Erythroblast (primary cell): ENCODE results near the gene NUDT16L1.

Source experiments
- GATA1 ChIP-seq: IDR thresholded peaks from 2 replicates; pipeline ENCODE4 v1.6.1; 2011; ENCODE audit warnings: low read depth, mild to moderate bottlenecking, control low read depth, low read length, moderate library complexity
- POLR2A ChIP-seq: IDR thresholded peaks from 2 replicates; pipeline ENCODE4 v1.6.1; 2011; ENCODE audit warnings: mild to moderate bottlenecking, low read length

DNA sequence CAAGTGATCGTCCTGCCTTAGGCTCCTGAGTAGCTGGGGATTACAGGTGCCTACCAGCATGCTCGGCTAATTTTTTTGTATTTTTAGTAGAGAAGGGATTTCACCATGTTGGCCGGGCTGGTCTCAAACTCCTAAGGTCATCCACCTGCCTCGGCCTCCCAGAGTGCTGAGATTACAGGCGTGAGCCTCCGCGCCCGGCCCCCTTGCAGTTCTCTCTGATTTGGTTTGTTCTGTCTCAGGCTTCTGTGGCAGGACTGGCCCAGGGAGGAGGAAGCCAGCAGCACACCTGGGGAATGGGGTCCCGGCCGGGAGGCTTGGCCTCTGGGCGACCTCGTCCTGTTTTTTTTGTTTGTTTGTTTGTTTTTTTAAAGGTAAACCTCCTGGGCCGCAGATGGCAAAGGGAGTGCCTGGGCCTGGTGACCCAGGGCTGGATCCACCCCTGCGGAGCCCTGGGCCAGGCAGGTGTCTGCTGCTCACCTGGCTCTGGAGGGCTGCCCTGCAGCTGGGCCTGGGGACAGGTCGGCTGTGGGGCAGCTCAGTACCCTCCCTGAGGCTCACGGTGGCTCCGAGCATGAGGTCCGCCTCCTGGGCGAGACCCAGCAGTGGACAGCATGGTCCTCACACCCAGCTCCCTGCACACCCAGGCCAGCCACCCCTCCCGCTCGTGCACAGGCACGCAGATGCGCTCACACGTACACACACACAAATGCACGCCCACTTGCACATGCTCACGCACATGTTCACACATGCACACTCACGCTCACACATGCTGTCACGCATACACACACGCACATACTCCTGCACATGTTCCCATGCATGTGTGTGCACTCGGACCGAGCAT is 3.3 kb upstream of the NUDT16L1 start:
- no peak for TF ChIP-seq POLR2A
- no peak for TF ChIP-seq GATA1
